Endothelial cell of umbilical vein (primary cell): Measurements from ENCODE around the gene FLG2.

Experiments
- EZH2 ChIP-seq: IDR thresholded peaks from 2 replicates; pipeline ENCODE4 v1.6.1; 2012; ENCODE audit warnings: borderline replicate concordance, low read depth, mild to moderate bottlenecking, moderate library complexity, low read length, inconsistent platforms; ENCODE audit not compliant: severe bottlenecking
- TF ChIP-seq, protein P1 (sequence below), 2 donors: IDR thresholded peaks; 1 replicate in 1 of 2; 2 replicates in 1 of 2; pipeline ENCODE4 v1.5.1; 2011; ENCODE audit warnings: low read length in 2 of 2, mild to moderate bottlenecking in 2 of 2, moderate library complexity in 2 of 2, control low read depth in 1 of 2, inconsistent platforms in 1 of 2, low read depth in 1 of 2; ENCODE audit not compliant: insufficient read depth in 1 of 2; ENCODE audit errors: extremely low read depth in 1 of 2

DNA sequence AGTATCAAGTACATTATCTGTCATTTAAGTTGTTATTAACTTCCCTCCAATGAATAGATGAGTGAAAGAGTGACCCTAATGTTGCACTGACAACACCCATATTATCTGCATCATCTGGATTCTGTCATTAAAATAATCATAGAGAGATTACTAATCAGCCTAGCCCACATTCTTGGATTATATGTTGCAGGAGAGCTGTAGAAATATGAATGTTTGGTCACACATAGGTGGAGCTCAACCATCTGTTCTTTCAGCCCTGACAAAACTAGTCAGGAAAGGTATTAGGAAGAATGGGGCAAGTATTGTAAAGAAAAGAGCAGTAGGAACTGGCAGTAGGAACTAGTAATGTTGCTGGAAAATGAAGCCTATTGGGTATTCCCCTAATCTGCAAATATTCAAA is 15.4 kb downstream of the FLG2 start:
- TF ChIP-seq, protein P1, sequence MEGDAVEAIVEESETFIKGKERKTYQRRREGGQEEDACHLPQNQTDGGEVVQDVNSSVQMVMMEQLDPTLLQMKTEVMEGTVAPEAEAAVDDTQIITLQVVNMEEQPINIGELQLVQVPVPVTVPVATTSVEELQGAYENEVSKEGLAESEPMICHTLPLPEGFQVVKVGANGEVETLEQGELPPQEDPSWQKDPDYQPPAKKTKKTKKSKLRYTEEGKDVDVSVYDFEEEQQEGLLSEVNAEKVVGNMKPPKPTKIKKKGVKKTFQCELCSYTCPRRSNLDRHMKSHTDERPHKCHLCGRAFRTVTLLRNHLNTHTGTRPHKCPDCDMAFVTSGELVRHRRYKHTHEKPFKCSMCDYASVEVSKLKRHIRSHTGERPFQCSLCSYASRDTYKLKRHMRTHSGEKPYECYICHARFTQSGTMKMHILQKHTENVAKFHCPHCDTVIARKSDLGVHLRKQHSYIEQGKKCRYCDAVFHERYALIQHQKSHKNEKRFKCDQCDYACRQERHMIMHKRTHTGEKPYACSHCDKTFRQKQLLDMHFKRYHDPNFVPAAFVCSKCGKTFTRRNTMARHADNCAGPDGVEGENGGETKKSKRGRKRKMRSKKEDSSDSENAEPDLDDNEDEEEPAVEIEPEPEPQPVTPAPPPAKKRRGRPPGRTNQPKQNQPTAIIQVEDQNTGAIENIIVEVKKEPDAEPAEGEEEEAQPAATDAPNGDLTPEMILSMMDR (IDR thresholded peaks at IDR 0.05; ENCODE audit: extremely low read depth in 1 of 2, insufficient read depth in 1 of 2, low read depth in 1 of 2, low read length in 2 of 2): no peak
- TF ChIP-seq EZH2: no peak
